ENCODE results near the gene CEP170B. TPM values are rescaled to one million over a fixed set of nuclear protein-coding genes. Genes with fewer than 3 reads are reported as not detected.
"Not testable (repeated sequence)": the region's sequence is repeated elsewhere in the genome, so short reads cannot be mapped to it uniquely, and the experiment has no call there.

Gene CEP170B
- total RNA-seq, 2 experiments from 2014 or later = 3.0 TPM

- H3K4me1 Mint-ChIP-seq = no peaks in the 10 kb centered on the region
- no peaks in the 10 kb centered on the region for H3K27me3 Mint-ChIP-seq
- H3K9me3 Mint-ChIP-seq = no peaks in the 10 kb centered on the region
- H3K36me3 Mint-ChIP-seq (ENCODE audit: low read depth) = no peaks in the 10 kb centered on the region
- POLR2A ChIA-PET = no interaction called here
- CTCF ChIA-PET = no interaction called here
- H3K4me3 Mint-ChIP-seq = no peak overlapping the region
- no peak overlapping the region for H3K27ac Mint-ChIP-seq
- no peak for DNase-seq
Observed at GRCh38 chr14:104888489-104889374, 23.7 kb downstream of the CEP170B start.

- no peak overlapping the region for H3K4me3 Mint-ChIP-seq
- H3K9me3 Mint-ChIP-seq = no peaks in the 10 kb centered on the region
- H3K36me3 Mint-ChIP-seq (ENCODE audit: low read depth) = no peaks in the 10 kb centered on the region
- CTCF ChIA-PET = no interaction called here
- POLR2A ChIA-PET = no interaction called here
- no peak for DNase-seq
- no peak overlapping the region for H3K27ac Mint-ChIP-seq
- no peaks in the 10 kb centered on the region for H3K4me1 Mint-ChIP-seq
- H3K27me3 Mint-ChIP-seq = no peaks in the 10 kb centered on the region
Observed at GRCh38 chr14:104889375-104889757, 24.3 kb downstream of the CEP170B start.

DNA sequence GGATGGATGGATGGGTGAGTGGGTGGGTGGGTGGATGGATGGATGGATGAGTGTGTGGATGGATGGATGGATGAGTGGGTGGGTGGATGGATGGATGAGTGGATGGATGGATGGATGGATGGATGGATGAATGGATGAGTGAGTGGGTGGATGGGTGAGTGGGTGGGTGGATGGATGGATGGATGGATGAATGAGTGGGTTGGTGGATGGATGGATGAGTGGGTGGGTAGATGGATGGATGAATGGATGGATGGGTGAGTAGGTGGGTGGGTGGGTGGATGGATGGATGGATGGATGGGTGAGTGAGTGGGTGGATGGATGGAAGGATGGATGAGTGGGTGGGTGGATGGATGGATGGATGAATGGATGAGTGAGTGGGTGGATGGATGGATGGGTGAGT is 25.2 kb downstream of the CEP170B start:
- DNase-seq; H3K4me1 Mint-ChIP-seq; H3K4me3 Mint-ChIP-seq; H3K27ac Mint-ChIP-seq; H3K36me3 Mint-ChIP-seq (ENCODE audit: low read depth); CTCF ChIA-PET; POLR2A ChIA-PET; H3K27me3 Mint-ChIP-seq; H3K9me3 Mint-ChIP-seq: not testable (repeated sequence)

GRCh38 chr14:104891121-104891551 is 26.1 kb downstream of the CEP170B start:
- Mint-ChIP-seq H3K4me1 (no peaks in the 10 kb centered on the region), H3K27me3 (no peaks in the 10 kb centered on the region), H3K4me3 (no peak overlapping the region), H3K27ac (no peak overlapping the region), H3K36me3 (ENCODE audit: low read depth) (no peaks in the 10 kb centered on the region), H3K9me3 (no peaks in the 10 kb centered on the region)
- ChIA-PET CTCF (no interaction called here), POLR2A (no interaction called here)
- no peak for DNase-seq

GRCh38 chr14:104891664-104892530 is 26.8 kb downstream of the CEP170B start:
- POLR2A ChIA-PET = no interaction called here
- Mint-ChIP-seq H3K4me1 (peaks cover 2% of the 10 kb centered on the region), H3K27me3 (no peaks in the 10 kb centered on the region), H3K27ac (no peak overlapping the region), H3K4me3 (no peak overlapping the region), H3K9me3 (no peaks in the 10 kb centered on the region), H3K36me3 (ENCODE audit: low read depth) (no peaks in the 10 kb centered on the region)
- DNase-seq = no peak
- CTCF ChIA-PET = no interaction called here

- Mint-ChIP-seq H3K9me3 (no peaks in the 10 kb centered on the region), H3K27ac (no peak overlapping the region), H3K36me3 (ENCODE audit: low read depth) (no peaks in the 10 kb centered on the region), H3K4me1 (peaks cover 2% of the 10 kb centered on the region), H3K27me3 (no peaks in the 10 kb centered on the region), H3K4me3 (no peak overlapping the region)
- no peak for DNase-seq
- ChIA-PET CTCF (no interaction called here), POLR2A (no interaction called here)
Observed at GRCh38 chr14:104892531-104893434, 27.7 kb downstream of the CEP170B start.

DNA sequence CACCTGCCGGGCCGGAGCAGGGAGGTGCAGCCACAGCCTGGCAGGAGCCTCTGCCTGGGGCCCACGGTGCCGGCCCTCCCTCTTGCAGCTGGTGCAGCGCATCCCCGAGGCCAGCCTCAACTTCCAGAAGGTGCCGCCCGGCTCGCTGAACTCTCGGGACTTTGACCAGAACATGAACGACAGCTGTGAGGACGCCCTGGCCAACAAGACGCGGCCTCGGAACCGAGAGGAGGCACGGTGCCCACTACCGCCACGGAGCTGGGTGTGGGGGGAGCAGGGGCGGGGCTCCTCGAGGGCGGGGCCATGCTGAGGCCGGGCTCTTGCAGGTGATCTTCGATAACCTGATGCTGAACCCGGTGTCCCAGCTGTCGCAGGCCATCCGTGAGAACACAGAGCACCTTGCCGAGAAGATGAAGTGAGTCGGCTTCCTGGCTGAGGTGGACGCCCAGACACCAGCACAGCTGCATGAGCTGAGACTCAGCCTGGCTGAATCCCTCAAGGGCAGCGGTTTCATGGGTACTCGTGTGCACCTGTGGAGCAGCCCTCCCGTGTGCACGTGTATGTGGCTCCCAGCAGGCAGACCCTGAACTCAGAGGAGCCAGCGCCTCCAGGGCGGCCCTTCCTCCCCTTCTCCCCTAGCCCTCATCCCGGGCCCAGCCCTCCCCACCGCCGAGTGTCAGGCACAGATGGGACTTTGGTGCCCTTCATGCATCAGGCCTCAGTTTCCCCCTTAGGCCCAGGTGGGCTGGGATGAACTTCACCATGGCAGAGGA is 28.6 kb downstream of the CEP170B start:
- ChIA-PET CTCF (interaction anchor here (1.3 kb wide), 2 partner anchors 22 to 31 kb away, joined by 3 read pairs; partner anchors contain the start of gene PLD4), POLR2A (no interaction called here)
- no peak overlapping the region for H3K4me3 Mint-ChIP-seq
- H3K27ac Mint-ChIP-seq = no peak overlapping the region
- DNase-seq = no peak
- no peaks in the 10 kb centered on the region for H3K36me3 Mint-ChIP-seq (ENCODE audit: low read depth)
- no peaks in the 10 kb centered on the region for H3K9me3 Mint-ChIP-seq
- no peaks in the 10 kb centered on the region for H3K27me3 Mint-ChIP-seq
- H3K4me1 Mint-ChIP-seq = peaks cover 2% of the 10 kb centered on the region

DNA sequence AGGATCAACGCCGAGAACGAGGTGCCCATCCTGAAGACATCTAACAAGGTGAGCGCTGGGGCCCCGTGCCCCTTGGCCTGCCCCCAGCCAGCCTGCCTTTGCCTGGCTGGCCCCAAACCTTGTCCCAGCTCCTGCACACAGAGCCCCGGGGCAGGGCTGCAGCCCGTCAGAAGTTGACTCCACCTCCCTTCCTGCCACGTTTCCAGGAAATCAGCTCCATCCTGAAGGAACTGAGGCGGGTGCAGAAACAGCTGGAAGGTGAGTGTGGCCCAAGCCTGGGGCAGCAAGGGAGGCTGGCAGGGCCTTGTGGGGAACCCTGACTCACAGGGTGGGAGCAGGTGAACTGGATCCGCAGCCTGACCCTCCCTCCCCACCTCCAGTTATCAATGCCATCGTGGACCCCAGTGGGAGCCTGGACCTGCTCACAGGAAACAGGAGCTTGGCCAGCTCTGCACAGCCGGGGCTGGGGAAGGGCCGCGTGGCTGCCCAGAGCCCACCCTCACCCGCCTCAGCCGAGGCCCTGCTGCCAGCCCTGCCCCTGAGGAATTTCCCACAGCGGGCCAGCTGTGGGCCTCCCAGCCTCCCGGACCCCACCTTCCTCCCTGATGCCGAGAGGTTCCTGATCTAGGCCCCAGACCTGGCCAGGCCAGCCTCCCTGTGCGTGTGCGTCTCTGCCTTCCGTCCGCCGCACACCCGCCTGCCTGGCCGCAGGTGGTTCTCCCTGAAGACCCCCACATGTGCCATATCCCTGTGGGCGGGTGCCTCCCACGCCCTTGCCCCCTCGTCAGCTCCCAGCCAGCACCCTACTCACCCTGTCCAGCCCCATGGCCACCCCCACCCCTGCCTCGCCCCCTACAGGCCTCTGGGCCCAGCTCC is 29.5 kb downstream of the CEP170B start:
- Mint-ChIP-seq H3K36me3 (ENCODE audit: low read depth) (no peaks in the 10 kb centered on the region), H3K4me1 (peaks cover 2% of the 10 kb centered on the region), H3K27ac (no peak overlapping the region), H3K9me3 (no peaks in the 10 kb centered on the region), H3K27me3 (no peaks in the 10 kb centered on the region), H3K4me3 (no peak overlapping the region)
- no peak for DNase-seq
- ChIA-PET POLR2A (no interaction called here), CTCF (interaction anchor here (1.3 kb wide), 2 partner anchors 23 to 30 kb away, joined by 3 read pairs; partner anchors contain the start of gene PLD4)

DNA sequence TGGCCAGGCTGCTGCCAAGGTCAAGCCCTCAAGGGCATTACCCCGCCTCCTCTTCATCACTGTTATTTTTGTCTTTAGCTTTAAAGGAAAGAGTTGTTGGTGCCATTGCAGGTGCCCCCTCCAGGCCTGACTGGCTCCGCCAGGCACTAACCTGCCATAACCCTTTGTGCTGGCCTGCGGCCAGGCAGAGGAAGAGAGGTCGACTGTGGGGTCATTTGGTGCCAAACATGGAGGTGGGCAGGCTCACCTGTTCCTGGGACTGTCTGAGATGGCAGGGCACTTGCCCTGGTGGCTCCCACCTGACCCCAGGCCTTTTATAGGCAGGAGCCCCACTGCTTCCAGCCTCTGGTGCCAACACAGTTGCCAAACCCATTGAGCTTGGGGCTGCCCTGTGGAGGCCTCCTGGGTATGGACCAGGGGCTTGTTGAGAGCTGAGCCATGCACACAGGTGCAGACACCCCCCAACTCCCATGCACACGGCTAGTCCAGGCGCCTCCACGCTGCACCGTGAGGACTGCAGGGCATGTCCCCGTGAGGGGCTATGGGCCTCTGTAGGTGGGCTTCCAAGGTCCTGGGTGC is 30.2 kb downstream of the CEP170B start:
- no peak overlapping the region for H3K27ac Mint-ChIP-seq
- no peak overlapping the region for H3K4me3 Mint-ChIP-seq
- H3K9me3 Mint-ChIP-seq = no peaks in the 10 kb centered on the region
- H3K4me1 Mint-ChIP-seq = peaks cover 2% of the 10 kb centered on the region
- CTCF ChIA-PET = interaction anchor here (1.0 to 1.3 kb wide), 4 partner anchors 16 to 194 kb away, joined by 3 read pairs; partner anchors contain the start of gene PLD4
- no peaks in the 10 kb centered on the region for H3K36me3 Mint-ChIP-seq (ENCODE audit: low read depth)
- no peak for DNase-seq
- no peaks in the 10 kb centered on the region for H3K27me3 Mint-ChIP-seq
- POLR2A ChIA-PET = no interaction called here

GRCh38 chr14:104895786-104896661 is 31.0 kb downstream of the CEP170B start:
- POLR2A ChIA-PET = no interaction called here
- H3K9me3 Mint-ChIP-seq = no peaks in the 10 kb centered on the region
- peaks cover 3% of the 10 kb centered on the region for H3K4me1 Mint-ChIP-seq
- no peak for DNase-seq
- no peak overlapping the region for H3K27ac Mint-ChIP-seq
- H3K36me3 Mint-ChIP-seq (ENCODE audit: low read depth) = no peaks in the 10 kb centered on the region
- CTCF ChIA-PET = interaction anchor here (0.7 to 1.1 kb wide), 6 partner anchors 13 to 193 kb away, joined by 3 read pairs; no protein-coding TSS in a partner anchor
- H3K27me3 Mint-ChIP-seq = peaks cover 1% of the 10 kb centered on the region
- H3K4me3 Mint-ChIP-seq = no peak overlapping the region

All from activated CD4-positive, alpha-beta T cell treated with anti-CD3 and anti-CD28 coated beads, Interleukin-2, amount 10 ng/mL, durations not matched to agents 7 days and 5 days (primary cell).